Measurements from ENCODE around the gene C19orf33. TPM values are rescaled to one million over a fixed set of nuclear protein-coding genes. Genes with fewer than 3 reads are reported as not detected.

C19orf33 gene
- total and polyA plus RNA-seq, 2 of the 8 experiments (the other 6 are each of a cell fraction or from before 2014, with no cell fraction given): 6.0 to 36.0 TPM

- peak; percentile 14 for TF ChIP-seq KDM4A (IDR thresholded peaks at IDR 0.05; ENCODE audit: low read depth, low read length, severe bottlenecking)
- no peak for TF ChIP-seq SUZ12 (IDR thresholded peaks at IDR 0.05; ENCODE audit: low read length)
- peak; percentile 64; the same call in 1 of the 2 replicates for TF ChIP-seq SP4 (IDR thresholded peaks at IDR 0.05; ENCODE audit: low read length)
- TF ChIP-seq CHD2 (IDR thresholded peaks at IDR 0.05; ENCODE audit: low read length): no peak
- TF ChIP-seq CREB1 (IDR thresholded peaks at IDR 0.05): no peak
- no peak for TF ChIP-seq JUN (IDR thresholded peaks at IDR 0.05; ENCODE audit: low read depth, low read length)
- TF ChIP-seq BCL11A (IDR thresholded peaks at IDR 0.05; ENCODE audit: low read depth in 2 of 2, low read length in 2 of 2): no peak
- TF ChIP-seq, protein P1, sequence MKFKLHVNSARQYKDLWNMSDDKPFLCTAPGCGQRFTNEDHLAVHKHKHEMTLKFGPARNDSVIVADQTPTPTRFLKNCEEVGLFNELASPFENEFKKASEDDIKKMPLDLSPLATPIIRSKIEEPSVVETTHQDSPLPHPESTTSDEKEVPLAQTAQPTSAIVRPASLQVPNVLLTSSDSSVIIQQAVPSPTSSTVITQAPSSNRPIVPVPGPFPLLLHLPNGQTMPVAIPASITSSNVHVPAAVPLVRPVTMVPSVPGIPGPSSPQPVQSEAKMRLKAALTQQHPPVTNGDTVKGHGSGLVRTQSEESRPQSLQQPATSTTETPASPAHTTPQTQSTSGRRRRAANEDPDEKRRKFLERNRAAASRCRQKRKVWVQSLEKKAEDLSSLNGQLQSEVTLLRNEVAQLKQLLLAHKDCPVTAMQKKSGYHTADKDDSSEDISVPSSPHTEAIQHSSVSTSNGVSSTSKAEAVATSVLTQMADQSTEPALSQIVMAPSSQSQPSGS (IDR thresholded peaks at IDR 0.05; ENCODE audit: low read length): no peak
- no peak for TF ChIP-seq RNF2 (IDR thresholded peaks at IDR 0.05; ENCODE audit: borderline replicate concordance, low read depth, low read length, missing control alignments, poor library complexity, severe bottlenecking)
- TF ChIP-seq, protein P2, sequence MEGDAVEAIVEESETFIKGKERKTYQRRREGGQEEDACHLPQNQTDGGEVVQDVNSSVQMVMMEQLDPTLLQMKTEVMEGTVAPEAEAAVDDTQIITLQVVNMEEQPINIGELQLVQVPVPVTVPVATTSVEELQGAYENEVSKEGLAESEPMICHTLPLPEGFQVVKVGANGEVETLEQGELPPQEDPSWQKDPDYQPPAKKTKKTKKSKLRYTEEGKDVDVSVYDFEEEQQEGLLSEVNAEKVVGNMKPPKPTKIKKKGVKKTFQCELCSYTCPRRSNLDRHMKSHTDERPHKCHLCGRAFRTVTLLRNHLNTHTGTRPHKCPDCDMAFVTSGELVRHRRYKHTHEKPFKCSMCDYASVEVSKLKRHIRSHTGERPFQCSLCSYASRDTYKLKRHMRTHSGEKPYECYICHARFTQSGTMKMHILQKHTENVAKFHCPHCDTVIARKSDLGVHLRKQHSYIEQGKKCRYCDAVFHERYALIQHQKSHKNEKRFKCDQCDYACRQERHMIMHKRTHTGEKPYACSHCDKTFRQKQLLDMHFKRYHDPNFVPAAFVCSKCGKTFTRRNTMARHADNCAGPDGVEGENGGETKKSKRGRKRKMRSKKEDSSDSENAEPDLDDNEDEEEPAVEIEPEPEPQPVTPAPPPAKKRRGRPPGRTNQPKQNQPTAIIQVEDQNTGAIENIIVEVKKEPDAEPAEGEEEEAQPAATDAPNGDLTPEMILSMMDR (IDR thresholded peaks at IDR 0.05; ENCODE audit: control extremely low read depth in 1 of 3, insufficient read depth in 1 of 3, low read depth in 1 of 3, low read length in 3 of 3): no peak
- TF ChIP-seq CHD1 (IDR thresholded peaks at IDR 0.05; ENCODE audit: low read depth, low read length): no peak
- TF ChIP-seq HDAC6 (IDR thresholded peaks at IDR 0.05; ENCODE audit: low read depth, low read length): no peak
- no peak for TF ChIP-seq KDM5A (IDR thresholded peaks at IDR 0.05; ENCODE audit: low read length)
- peak in 1 of 2 experiments; percentile 51; a peak in 2 of 4 replicates for TF ChIP-seq HDAC2 (IDR thresholded peaks at IDR 0.05; ENCODE audit: borderline replicate concordance in 1 of 2, low read depth in 2 of 2, low read length in 2 of 2)
- no peak for TF ChIP-seq SIRT6 (IDR thresholded peaks at IDR 0.05; ENCODE audit: low read length)
- no peak for TF ChIP-seq SRF (IDR thresholded peaks at IDR 0.05; ENCODE audit: low read depth, low read length)
- TF ChIP-seq SP2 (IDR thresholded peaks at IDR 0.05; ENCODE audit: low read length): no peak
- TF ChIP-seq NANOG (IDR thresholded peaks at IDR 0.05; ENCODE audit: insufficient read depth, low read depth, low read length, poor library complexity, severe bottlenecking): no peak
- TF ChIP-seq, protein P3, sequence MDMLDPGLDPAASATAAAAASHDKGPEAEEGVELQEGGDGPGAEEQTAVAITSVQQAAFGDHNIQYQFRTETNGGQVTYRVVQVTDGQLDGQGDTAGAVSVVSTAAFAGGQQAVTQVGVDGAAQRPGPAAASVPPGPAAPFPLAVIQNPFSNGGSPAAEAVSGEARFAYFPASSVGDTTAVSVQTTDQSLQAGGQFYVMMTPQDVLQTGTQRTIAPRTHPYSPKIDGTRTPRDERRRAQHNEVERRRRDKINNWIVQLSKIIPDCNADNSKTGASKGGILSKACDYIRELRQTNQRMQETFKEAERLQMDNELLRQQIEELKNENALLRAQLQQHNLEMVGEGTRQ (IDR thresholded peaks at IDR 0.05; ENCODE audit: low read length): no peak
These were observed 32.7 kb downstream of the C19orf33 start (continued) for GRCh38 chr19:38336638-38337359.

Data from H1 (cell line).